IPS-15b (cell line): ENCODE results near the gene SAMD1.
"Not testable (repeated sequence)": the region's sequence is repeated elsewhere in the genome, so short reads cannot be mapped to it uniquely, and the experiment has no call there.

Experiments
- H3K27me3 ChIP-seq: one replicate; pipeline ENCODE4 v1.6.1; 2013; ENCODE audit warnings: low read length; ENCODE audit not compliant: control insufficient read depth, insufficient read depth
- H3K36me3 ChIP-seq: one replicate; pipeline ENCODE4 v1.6.1; 2013; ENCODE audit warnings: low read length; ENCODE audit not compliant: control insufficient read depth, insufficient read depth
- H3K4me1 ChIP-seq: one replicate; pipeline ENCODE4 v1.6.1; 2013; ENCODE audit warnings: mild to moderate bottlenecking, low read length; ENCODE audit not compliant: control insufficient read depth, insufficient read depth
- H3K4me3 ChIP-seq: one replicate; pipeline ENCODE4 v1.5.1; 2013; ENCODE audit warnings: low read depth, low read length
- H3K9ac ChIP-seq: one replicate; pipeline ENCODE4 v1.6.1; 2013; ENCODE audit warnings: low read depth, mild to moderate bottlenecking, low read length
- H3K9me3 ChIP-seq: one replicate; pipeline ENCODE4 v1.6.1; 2013; ENCODE audit warnings: mild to moderate bottlenecking, low read length; ENCODE audit not compliant: control insufficient read depth, insufficient read depth

Gene SAMD1

DNA sequence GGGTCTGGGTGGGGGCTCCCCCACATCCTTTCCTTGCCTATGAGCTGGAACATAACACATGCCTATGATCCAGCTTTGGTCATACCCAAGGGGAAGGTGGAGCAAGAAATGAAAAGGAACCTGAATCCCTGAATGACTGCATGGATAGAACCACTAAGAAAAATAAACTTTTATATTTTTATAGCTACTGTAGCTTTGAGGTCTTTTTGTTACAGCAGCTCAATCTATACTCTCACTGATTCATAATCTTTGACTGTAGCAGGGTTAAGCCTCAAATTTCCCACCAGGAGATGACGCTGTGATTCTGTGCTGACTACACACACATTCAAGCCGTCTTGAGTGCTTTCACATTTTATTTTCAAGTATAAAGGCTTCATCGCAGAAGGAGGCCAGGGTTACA is 37.5 kb downstream of the SAMD1 start:
- Histone ChIP-seq H3K9ac (no peak overlapping the region), H3K27me3 (peaks cover 5% of the 10 kb centered on the region), H3K4me3 (no peak overlapping the region), H3K9me3 (no peaks in the 10 kb centered on the region), H3K36me3 (peaks cover 3% of the 10 kb centered on the region), H3K4me1 (no peaks in the 10 kb centered on the region)

DNA sequence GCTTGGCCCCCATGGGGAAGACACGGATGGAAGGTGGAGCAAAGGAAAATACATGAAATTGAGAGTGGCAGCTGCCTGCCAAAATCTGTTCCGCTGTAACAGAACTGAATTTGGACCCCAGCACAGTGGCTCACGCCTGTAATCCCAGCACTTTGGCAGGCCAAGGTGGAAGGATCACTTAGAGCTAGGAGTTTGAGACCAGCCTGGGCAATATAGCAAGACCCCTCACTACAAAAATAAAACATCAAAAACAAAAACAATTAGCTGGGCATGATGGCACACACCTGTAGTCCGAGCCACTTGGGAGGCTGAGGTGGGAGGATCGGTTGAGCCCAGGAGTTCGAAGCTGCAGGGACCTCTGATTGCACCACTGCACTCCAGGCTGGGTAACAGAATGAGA is 38.1 kb downstream of the SAMD1 start:
- Histone ChIP-seq H3K9me3 (no peaks in the 10 kb centered on the region), H3K9ac (no peak overlapping the region), H3K4me3 (no peak overlapping the region), H3K36me3 (peaks cover 3% of the 10 kb centered on the region), H3K27me3 (peaks cover 4% of the 10 kb centered on the region), H3K4me1 (no peaks in the 10 kb centered on the region)

DNA sequence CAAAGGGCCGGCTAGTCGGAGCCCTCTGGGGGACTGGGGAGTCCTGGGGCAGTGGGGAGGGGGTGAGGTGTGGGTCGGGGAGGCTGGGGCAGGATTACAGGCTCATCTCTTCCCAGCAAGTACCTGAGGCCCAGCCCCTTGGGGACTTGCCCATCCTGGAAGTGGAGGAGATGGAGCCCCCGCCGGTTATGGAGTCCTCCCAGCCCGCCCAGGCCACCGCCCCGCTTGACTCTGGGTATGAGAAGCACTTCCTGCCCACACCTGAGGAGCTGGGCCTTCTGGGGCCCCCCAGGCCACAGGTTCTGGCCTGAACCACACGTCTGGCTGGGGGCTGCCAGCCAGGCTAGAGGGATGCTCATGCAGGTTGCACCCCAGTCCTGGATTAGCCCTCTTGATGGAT is 38.6 kb downstream of the SAMD1 start:
- H3K9ac ChIP-seq, result no peak overlapping the region
- peaks cover 3% of the 10 kb centered on the region for H3K36me3 ChIP-seq
- H3K4me1 ChIP-seq, result no peaks in the 10 kb centered on the region
- H3K9me3 ChIP-seq, result no peaks in the 10 kb centered on the region
- H3K4me3 ChIP-seq, result no peak overlapping the region
- peaks cover 4% of the 10 kb centered on the region for H3K27me3 ChIP-seq

DNA sequence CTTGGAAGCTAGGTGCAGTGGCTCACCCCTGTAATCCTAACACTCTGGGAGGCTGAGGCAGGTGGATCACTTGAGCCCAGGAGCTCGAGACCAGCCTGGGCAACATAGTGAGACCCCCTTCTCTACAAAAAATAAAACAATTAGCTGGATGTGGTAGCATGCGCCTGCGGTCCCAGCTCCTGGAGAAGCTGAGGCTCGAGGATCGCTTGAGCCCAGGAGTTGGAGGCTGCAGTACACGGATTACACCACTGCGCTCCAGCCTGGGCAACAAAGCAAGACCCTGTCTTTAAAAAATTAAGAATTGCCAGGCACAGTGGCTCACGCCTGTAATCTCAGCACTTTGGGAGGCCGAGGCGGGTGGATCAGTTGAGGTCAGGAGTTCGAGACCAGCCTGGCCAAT is 39.6 kb downstream of the SAMD1 start:
- not testable (repeated sequence) for H3K9me3 ChIP-seq, H3K9ac ChIP-seq, H3K27me3 ChIP-seq, H3K4me3 ChIP-seq, H3K4me1 ChIP-seq, H3K36me3 ChIP-seq

DNA sequence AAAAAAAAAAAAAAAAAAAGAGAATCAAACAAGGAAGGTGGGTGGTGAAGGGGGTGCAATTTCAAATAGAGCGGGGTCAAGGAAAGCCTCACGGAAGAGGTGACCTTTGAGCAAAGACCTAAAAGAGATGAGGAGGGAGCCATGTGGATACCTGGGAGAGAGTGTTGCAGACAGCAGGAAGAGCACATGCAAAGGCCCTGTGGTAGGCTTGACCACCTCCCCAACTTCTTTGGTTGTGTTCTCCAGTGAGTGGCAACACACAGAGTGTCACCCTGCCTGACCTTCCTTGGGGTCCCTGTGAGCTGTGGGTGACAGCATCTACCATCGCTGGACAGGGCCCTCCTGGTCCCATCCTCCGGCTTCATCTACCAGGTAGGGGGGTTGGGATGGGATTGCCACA is 40.0 kb downstream of the SAMD1 start:
- Histone ChIP-seq H3K27me3 (no peaks in the 10 kb centered on the region), H3K9ac (no peak overlapping the region), H3K36me3 (peaks cover 7% of the 10 kb centered on the region), H3K9me3 (no peaks in the 10 kb centered on the region), H3K4me1 (no peaks in the 10 kb centered on the region), H3K4me3 (no peak overlapping the region)

DNA sequence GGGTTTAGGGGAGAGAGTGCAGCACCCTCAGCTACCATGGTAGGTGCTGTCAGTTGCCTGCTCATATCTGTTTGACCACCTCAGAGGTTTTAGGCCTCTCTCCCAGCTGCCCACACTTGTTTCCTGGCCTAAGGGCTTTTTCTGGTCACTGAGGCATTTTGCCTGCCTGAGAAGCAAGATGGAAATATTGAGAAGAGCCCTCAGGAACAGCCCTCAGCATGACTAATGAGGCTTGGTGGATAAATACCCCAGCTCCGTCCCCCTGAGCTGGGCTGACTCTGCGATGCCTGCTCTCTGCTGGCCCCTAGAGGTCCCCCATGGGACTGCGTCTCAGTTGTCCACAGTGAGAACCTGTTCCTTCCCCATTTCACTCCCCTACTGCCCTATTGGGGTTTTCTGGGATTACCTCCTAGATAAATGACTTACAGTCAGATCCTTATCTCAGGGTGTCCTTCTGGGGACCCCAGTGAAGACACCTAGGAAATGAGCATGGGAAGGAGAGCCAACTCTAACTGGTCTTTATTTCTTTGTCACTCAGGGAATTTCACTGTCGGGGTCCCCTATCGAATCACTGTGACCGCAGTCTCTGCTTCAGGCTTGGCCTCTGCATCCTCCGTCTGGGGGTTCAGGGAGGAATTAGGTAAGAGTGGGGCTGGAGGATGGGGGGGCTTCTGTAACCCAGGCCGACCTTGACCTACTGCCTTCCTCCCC is 42.0 kb downstream of the SAMD1 start:
- H3K36me3 ChIP-seq, result peaks cover 5% of the 10 kb centered on the region
- no peak overlapping the region for H3K4me3 ChIP-seq
- H3K4me1 ChIP-seq, result no peaks in the 10 kb centered on the region
- H3K9me3 ChIP-seq, result no peaks in the 10 kb centered on the region
- H3K27me3 ChIP-seq, result no peaks in the 10 kb centered on the region
- no peak overlapping the region for H3K9ac ChIP-seq

DNA sequence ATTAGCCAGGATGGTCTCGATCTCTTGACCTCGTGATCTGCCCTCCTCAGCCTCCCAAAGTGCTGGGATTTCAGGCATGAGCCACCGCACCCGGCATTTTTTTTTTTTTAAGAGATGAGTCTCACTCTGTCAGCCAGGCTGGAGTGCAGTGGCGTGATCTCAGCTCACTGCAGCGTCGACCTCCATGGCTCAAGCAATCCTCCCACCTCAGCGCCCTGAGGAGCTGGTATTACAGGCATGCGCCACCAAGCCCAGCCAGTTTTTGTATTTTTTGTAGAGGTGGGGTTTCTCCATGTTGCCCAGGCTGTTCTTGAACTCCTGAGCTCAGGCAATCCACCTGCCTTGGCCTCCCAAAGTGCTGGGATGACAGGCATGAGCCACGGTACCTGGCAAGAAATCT is 42.7 kb downstream of the SAMD1 start:
- not testable (repeated sequence) for H3K9me3 ChIP-seq, H3K9ac ChIP-seq

DNA sequence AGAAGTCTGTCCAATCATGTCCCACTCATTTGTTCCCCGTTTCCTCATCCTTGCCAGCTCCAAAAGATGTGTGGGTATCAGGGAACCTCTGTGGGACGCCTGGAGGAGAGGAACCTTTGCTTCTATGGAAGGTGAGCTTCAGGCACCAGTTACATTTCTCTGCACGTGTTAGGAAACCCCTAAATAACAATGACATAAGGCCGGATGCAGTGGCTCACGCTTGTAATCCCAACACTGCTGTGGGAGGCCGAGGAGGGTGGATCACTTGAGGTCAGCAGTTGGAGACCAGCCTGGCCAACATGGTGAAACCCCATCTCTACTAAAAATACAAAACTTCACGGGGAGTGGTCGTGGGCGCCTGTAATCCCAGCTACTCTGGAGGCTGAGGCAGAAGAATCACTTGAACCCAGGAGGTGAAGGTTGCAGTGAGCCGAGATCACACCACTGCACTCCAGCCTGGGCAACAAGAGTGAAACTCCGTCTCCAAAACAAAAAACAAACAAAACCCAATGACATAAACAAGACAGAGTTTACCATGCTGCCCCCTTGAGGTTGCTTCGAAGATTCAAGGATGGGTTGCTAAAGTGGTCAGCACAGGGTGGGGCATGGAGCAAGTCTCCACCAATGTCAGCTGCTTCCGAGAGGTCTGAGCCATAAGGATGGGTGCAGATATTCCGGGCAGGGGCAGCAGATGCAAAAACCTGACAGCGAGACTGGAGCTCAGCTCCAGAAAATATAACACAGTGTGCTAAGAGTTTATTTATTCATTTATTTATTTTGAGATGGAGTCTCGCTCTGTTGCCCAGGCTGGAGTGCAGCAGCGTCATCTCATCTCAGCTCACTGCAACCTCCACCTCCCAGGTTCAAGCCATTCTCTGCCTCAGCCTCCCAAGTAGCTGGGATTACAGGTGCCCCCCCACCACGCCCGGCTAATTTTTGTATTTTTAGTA is 47.6 kb downstream of the SAMD1 start:
- H3K4me3 ChIP-seq, H3K36me3 ChIP-seq, H3K9ac ChIP-seq, H3K9me3 ChIP-seq, H3K4me1 ChIP-seq, H3K27me3 ChIP-seq: not testable (repeated sequence)

More for the DNA sequence above, 42.7 kb downstream of the SAMD1 start:
- H3K27me3 ChIP-seq, H3K4me3 ChIP-seq, H3K4me1 ChIP-seq, H3K36me3 ChIP-seq: not testable (repeated sequence)

DNA sequence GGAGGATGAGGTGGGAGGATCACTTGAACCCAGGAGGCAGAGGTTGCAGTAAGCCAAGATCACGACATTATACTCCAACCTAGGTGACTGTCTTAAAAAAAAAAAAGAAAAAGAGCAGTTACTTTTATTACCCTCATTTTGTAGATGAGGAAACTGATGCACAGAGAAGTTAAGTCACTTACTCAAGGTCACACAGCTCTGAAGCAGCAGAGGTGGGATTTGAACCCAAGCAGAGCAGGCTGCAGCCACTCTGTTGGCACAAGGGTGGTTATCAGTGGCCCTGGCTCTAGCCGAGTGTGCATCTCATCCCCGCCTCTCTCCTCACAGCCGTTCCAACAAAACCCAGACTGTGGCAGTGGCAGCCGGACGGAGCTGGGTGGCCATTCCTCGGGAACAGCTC is 51.4 kb downstream of the SAMD1 start:
- Histone ChIP-seq H3K9me3 (no peaks in the 10 kb centered on the region), H3K9ac (no peak overlapping the region), H3K36me3 (no peaks in the 10 kb centered on the region), H3K4me3 (no peak overlapping the region), H3K27me3 (no peaks in the 10 kb centered on the region), H3K4me1 (no peaks in the 10 kb centered on the region)
